ENCODE results near the gene FOXR1.
"Not testable (repeated sequence)": the region's sequence is repeated elsewhere in the genome, so short reads cannot be mapped to it uniquely, and the experiment has no call there.

GRCh38 chr11:118984337-118984736, 12.8 kb downstream of the FOXR1 start:
- TF ChIP-seq, protein P1, sequence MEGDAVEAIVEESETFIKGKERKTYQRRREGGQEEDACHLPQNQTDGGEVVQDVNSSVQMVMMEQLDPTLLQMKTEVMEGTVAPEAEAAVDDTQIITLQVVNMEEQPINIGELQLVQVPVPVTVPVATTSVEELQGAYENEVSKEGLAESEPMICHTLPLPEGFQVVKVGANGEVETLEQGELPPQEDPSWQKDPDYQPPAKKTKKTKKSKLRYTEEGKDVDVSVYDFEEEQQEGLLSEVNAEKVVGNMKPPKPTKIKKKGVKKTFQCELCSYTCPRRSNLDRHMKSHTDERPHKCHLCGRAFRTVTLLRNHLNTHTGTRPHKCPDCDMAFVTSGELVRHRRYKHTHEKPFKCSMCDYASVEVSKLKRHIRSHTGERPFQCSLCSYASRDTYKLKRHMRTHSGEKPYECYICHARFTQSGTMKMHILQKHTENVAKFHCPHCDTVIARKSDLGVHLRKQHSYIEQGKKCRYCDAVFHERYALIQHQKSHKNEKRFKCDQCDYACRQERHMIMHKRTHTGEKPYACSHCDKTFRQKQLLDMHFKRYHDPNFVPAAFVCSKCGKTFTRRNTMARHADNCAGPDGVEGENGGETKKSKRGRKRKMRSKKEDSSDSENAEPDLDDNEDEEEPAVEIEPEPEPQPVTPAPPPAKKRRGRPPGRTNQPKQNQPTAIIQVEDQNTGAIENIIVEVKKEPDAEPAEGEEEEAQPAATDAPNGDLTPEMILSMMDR (IDR thresholded peaks at IDR 0.05): not testable (repeated sequence)
- not testable (repeated sequence) for TF ChIP-seq POLR2A, EP300 (IDR thresholded peaks at IDR 0.05)
